Measurements from ENCODE around the gene STK33.

Gene STK33

DNA sequence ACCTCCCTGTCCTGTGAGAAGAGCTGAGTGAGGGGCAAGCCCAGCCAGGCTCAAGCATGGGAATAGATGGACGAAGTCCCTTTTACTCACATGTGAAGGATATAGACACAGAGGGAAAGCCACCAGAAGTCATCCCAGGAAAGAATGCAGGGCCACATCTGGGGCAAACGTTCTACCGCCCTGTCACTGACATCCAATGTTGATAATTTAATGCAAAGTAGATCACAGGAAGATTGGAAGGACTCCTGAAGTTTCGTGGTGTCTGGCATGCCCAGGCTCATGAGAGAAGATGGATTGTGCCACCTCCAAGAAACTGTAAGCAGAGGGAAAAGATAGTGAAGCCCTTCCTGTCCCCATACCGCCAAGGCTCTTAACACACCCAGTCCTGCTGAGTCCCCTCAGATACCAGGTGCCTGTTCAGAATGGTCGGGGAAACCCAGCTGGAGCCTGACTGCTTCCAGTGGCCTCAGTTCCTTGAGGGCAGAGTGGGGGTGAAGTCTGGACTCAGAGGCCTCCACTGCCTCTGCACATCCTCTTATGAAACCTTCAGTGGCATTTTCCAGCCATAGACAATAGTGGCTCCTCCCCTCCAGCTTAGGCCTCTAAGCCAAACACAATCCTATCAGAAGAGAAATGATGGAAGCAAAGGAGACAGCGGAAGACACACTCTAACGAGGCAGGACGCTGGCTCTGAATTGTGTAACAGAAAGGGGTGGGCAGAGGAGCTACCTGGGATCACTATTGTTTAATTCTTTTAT, 7.5 kb upstream of the STK33 start:
- no peak for DNase-seq

DNA sequence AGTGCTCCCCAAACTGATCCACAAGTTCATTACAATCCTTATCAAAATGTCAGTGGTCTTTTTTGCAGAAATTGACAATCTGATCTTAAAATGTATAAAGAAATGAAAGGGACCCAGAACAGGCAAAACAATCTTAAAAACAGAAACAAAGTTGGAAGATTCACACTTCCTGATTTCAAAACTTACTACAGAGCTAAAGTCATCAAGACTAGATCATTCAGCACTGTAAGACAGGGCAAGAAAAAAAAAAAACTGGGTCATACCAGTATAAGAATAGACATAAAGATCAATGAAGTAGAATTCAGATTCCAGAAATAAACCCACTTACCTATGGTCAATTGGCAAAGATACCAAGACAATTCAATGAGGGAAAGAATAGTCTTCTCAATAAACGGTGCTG, 4.5 kb upstream of the STK33 start:
- DNase-seq: no peak

DNA sequence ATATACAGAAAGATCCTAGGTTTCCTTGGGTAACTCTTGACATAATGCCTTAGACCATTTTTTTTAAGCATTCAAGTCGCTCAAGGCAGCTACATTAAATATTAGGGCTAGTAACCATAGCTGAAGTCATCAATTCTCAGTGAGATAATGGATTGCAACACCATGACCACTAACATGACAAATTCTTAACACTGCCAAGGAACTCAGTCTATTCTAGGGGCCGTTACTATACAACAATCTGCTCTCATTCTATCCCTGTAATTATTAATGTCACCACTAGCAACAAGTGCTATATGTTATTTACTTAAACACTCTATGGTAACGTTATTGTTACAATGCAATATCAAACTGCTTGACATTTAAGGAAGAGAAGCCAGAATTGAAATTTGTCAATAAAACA, 3.2 kb upstream of the STK33 start:
- DNase-seq: no peak

DNA sequence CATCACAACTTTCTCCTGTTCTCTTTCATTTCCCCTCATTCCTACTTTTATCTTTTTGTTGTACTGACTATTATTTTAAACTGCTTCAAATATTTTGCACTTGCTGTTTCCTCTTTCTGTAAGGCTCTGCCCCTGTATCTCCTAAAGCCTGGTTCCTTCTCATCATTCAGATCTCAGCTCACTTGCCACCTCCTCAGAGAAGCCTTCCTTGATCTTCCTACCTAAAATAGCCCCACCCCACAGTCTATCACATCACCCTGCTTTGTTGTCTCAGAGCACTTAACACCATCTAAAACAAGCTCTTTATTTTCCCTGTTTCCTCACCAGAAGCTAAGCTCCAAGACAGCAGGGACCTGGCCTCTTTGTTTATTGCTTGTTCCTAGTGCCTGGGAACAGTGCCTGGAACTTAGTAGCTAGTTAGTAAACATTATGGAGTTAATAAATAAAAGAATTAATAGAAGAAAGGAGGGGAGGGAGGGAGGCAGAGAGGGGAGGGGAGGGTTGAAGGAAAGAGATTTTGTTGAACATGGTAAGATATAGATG, 2.5 kb upstream of the STK33 start:
- DNase-seq: no peak

DNA sequence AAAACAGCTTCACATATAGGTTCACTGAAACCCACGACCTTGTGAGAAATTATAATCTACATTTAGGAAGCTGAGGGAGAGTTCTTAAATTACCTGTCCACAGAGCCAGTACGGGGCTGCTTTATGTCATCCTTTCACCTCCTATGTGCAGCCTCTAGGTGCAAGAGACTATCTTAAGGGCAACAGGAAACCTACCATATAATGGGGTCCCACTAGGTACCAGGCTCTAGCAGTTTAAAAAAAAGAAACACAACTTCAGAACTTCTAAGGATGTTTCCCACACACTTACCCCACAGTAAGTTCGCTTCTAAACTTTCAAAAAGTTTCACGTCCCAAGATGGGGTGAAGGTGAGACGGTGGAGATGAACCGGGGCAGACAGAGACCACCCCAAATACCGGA, 573 bp downstream of the STK33 start:
- no peak for DNase-seq

DNA sequence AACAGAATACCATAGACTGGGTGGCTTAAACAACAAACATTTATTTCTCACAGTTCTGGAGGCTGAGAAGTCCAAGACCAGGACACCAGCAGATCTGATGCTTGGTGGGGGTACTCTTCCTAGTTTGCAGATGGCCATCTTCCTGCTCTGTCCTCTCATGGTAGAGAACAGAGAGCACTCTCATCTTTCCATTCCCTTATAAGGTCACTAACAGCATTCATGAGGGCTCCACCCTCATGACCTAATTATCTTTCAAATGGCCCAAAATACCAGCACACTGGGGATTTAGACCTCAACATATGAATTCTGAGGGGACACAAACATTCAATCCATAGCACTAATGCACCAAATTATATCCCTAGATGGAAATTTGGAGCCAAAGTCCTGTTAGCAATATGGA, 6.1 kb downstream of the STK33 start:
- DNase-seq: no peak

DNA sequence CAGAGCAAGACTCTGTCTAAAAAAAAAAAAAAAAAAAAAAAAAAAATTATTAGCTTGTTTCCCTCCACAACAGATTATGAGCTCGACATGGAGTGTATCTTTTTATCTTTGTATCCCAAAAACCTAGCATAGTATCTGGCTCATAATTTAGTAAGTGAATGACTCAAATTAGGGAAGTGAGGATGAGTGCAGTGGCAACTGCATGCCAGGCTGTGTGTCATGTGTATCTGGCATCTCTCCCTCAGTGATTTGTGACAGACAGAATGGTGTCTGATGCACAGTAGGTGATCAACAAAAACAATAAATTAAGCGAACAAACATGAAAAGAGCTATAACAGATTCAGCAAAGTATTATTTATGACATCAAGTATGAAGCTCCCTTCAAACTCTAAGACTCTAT, 7.2 kb downstream of the STK33 start:
- DNase-seq: no peak

DNA sequence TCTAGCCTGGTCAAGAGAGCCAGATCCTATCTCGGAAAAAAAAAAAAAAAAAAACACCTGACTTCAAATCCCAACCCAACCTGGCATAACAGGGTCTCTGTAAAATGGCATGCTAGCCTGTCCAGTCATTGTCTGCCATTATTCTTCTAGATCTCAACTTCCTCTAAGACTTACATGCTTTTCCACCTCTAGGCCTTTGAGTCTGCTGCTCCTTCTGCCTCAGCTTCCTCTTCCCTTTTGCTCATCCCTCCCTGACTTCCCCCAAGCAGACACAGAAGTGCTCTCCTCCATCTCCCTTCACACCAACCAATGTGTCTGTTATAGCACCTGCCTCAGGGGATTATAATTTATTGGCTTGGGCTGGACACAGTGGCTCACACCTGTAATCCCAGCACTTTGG, 7.8 kb downstream of the STK33 start:
- DNase-seq: no peak

DNA sequence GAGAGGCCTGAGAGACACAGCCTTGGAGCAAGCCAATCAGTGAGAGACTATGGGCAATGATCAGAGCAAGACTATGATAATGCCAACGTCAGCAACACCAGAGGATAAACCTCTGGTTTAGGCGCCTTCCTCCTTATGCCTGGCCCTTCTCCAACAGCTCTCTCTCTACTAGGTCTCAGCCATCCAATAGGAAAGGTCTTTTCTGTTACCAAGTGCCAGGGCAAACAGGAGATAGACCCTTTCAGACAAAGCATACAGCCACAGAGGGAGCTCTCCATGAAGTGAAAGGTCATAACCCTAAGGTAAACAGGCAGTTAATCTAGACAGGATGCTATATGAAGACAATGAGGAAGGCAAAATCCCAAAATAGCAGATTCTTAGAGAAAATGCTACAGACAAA, 9.5 kb downstream of the STK33 start:
- DNase-seq: no peak

DNA sequence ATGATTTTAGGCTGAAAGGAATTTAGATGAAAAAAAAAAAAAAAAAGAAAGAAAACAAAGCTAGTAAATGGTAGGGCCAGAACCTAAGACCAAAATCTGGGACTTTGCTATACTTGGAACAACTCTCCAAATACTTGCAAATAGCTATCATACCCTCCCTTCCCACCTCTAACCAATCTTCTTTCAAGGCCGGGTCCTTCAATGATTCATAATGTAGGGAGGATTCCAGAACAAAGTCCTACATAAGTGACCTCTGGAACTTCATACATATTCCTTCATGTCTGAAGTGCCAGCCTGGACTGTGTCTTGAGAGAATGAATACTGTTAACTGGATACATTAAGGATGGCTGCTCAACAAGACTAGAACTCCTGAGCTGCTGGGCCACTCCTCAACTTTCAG, 9.9 kb downstream of the STK33 start:
- DNase-seq: no peak

DNA sequence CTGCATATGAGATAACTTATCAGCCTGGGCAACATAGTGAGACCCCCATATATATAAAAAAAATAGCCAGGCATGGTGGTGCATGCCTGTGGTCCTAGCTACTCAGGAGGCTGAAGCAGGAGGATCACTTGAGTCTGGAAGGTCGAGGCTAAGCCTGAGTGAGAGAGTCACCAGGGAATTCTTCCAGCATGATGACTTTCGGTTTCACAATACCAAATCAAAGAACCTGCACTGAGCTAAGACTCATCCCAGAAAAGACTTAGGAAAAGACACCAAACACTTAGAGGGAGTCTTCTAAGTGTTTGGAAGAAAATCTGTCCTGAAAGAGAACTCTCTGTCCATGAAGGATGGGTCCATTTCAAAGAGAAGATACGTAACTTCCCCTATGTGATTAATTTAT, 12.7 kb downstream of the STK33 start:
- no peak for DNase-seq

DNA sequence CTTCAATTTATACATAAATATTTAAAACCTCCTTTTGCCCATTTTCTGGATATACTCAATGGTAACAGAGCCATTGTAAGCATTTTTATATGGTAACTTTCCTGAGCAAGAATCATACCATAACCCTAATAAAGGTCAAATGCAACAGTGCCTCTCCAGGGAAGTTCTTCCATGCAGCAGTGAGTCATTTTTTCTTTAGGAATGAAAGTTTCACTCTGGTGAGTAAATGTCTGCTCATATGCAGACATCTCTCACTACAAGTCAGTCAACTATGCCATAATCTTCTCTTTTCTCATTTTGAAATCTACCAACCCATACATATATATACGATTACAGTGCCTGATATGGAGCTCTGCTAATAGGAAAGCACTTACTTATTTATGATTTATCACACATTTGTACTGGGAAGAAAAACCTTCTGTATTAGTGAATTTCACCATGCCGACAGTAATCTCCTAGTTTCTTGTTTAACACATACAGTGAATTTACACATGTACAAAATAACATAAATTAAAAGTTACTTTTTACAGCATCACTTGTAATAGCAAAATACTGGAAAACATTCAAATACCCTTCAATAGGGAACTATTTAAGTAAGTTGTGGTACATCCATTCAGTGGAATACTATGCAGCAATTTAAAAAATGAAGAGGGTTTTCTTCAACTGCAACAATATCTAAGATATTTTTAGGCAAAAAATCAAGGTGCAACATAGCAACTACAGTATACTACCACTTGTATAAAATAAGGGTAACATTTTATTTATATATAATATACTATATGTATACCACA, 16.0 kb downstream of the STK33 start:
- DNase-seq: no peak

DNA sequence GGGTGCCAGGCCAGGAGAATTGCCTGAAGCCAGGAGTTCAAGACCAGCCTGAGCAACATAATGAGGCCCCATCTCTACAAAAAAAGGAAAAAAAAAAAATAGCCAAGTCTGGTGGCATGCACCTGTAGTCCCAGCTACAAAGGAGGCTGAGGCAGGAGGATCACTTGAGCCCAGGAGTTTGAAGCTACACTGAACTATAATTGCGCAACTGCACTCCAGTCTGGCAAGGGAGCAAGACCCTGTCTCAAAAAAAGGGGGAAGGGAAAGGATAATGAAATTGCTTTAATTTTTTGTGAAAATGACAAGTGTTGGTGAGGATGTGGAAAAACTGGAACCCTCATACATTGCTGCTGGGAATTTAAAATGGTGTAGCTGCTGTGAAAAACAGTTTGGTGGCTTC, 19.2 kb downstream of the STK33 start:
- DNase-seq: no peak

DNA sequence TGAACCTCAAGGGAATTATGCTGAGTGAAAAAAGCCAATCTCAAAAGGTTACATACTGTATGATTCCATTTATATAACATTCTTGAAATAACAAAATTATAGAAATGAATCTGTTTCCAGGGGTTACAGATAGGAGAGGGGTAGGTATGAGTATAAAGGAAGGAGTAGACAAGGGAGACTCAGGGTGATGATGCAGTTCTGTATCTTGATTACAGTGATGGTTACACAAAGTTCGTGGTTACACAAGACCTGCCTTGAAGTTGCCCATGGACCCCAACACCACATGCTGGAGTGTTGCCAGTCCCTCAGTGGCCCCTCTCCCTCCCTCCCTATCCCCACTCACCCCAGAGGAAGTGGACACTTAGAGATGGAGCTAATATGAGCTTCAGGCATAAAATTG, 20.3 kb downstream of the STK33 start:
- DNase-seq: no peak

DNA sequence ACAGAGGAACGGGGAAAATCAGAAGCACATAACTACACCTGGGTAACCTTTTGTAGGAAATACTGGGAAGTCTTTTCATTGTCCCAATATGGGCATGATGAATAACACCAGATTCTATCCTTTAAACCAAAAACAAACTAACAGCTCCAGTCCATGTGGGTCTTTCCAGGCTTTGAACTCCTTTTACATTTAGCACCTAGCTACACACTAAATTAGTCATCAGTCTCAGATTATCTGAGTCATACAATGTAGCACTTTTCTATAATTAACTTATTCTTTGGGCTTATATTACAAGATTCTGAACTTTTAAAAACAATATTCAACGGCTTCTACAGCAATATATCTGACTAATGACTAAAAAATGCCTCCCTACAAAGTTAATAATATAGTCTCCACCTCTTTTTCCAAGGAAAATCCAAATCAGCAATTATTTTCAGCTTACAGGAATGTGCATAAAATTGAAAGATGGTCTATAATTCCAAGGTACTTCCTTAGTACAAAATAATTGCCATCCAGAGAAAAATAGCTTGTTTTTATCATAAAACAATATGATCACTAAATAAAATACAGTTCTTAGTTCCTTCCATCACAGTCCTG, 26.3 kb downstream of the STK33 start:
- no peak for DNase-seq

DNA sequence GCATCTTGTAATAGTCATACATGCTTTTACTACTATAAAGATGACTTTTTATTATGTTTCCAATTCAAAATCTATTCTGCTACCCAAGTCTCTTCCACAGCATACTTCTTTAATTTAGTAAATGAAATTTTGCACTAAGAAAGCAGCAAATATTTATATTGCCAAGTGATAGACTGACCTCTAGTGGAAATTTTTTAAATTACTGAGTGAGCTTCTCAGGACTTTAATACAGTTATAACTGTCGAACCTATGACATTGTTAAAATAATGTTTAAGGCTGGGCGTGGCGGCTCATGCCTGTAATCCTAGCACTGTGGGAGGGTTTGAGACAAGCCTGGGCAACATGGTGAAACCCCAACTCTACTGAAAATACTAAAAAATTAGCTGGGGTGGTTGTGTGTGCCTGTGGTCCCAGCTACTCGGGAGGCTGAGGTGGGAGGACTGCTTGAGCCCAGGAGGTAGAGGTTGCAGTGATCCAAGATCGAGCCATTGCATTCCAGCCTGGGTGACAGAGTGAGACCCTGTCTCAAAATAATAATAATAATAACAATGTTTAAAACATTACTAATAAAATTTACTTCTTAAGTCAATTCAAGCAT, 27.3 kb downstream of the STK33 start:
- no peak for DNase-seq

DNA sequence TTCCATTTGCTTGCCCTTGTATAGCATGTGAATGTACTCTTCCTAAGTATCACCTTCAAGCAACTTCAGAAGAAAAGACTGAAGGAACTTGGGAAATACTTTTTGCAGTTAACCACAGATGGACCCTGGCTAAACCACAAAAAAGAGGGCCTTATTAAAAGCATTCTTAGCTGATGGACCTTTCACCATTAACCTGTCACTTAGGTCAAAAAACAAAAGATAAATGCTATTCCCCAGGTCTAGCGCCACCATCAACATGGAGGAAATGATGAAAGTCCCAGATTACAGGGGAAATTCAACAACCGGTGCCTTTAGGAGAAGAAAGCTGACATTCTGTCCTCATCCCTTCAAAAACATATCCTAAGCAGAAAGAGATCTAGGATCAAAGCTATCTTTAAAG, 29.5 kb downstream of the STK33 start:
- DNase-seq: no peak

DNA sequence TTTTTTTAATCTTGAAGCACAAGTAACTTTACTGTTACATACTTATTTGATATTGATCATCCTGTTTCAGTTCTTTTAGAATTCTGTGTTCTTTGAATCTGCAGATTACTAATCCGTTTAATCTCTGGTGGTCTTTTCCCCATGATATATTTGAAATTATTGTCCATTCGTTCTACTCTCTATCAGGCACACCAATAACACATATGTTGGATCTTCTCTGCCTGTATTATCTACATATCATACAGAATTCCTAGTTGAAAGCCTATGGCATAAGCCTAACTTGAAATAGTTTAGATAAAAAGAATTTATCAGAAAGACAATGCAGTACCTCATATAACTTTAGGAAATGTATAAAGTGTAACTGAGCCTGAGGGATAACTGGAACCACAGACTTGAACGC, 32.6 kb downstream of the STK33 start:
- no peak for DNase-seq

DNA sequence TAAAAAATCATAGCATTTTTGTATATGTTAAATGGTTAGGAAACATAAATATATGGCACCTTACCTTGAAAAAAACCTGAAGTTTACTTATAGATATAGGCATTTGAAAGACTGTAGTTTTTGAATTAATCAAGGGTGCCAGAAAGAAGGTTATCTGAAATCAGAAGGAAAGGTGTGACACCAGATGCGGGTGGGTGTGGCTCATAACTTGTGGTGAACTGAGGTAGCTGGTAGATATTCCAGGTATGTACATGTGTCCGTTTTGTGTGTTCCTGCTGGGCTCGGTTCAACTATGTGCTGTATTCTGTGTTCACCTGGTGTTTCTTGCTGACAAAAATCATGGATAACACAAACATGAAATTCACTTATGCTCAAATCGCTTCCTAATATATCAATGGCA, 35.6 kb downstream of the STK33 start:
- DNase-seq: no peak

DNA sequence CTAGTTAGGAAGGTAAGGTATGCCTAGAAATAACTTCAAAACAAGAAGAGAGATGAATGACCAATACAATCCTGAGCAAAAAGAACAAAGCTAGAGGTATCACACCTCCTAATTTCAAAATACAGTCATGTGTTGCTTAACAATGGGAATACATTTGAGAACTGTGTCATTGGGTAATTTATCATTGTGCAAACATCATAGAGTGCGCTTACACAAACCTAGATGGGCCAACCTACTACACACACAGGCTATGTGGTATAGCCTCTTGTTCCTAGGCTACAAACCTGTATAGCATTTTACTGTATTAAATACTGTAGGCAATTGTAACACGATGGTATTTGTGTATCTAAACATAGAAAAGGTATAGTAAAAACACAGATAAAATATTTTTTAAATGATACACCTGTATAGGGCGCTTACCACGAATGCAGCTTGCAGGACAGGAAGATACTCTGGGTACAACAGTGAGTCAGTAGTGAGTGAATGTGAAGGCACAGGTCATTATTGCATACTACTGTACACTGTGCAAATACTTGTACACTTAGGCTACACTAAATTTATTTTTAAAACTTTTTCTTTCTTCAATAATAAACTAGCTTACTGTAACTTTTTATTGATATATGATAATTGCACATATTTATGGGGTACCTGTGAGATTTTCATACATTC, 48.2 kb downstream of the STK33 start:
- DNase-seq: no peak

DNA sequence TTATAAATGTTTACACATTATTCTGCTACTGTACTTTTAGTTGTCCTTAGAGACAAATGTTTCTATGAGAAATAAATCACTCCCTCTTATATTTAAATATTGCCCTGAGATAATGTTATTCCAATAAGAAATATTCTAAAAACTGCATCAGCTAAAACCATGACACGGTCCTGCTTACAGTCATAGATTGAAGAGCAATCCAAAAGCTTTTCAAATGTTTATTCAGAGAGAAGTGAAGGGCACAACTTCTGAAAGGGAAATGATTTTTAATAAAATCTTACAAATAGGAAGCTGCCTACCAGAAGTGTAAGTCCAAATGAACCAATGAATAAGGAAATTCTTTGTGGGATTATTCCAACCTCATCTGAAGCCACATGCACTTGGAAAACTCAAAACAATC, 49.2 kb downstream of the STK33 start:
- DNase-seq: no peak

DNA sequence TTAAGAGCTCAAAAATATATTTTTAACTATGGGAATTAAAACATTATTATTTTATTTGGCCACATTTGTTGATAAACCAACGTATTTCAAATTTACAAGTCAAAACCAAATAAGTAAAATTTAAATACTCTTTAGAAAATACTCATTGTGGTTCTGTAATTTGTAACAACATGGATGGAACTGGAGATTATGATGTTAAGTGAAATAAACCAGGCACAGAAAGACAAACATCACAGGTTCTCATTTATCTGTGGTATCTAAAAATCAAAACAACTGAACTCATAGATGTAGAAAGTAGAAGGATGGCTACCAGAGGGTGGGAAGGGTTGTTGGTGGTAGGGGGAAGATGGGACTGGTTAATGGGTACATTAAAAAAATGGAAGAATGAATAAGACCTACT, 50.8 kb downstream of the STK33 start:
- no peak for DNase-seq

DNA sequence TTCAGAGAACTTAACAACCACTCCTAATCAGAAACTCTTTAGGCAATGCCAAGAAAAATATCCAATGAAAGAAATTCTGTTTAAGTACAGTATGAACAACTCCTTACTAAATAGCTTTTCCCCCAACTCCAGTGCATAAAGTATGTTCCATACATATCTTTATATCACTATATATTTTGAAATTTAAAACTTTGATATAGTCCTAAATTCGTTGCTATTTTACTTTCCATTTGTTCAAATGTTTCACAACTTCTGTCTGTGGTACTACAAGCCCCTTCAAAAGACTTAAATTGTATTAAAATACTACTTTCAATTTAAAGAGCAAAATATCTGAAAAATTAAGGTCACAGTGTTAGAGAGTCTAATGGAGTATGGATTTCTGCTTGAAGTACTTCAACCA, 52.6 kb downstream of the STK33 start:
- no peak for DNase-seq

Measured in activated CD8-positive, alpha-beta memory T cell treated with anti-CD3 and anti-CD28 coated beads for 24 hours (primary cell).